Measurements from ENCODE around the gene VASH1.

- TF ChIP-seq POLR2A (IDR thresholded peaks at IDR 0.05) (no peak), POLR2AphosphoS5 (IDR thresholded peaks at IDR 0.05) (no peak)
Measured at GRCh38 chr14:76742185-76742584, 19.1 kb upstream of the VASH1 start.

Data from prostate gland (tissue), 1 donor.